ENCODE measurements around the gene NUP54. TPM values are rescaled to one million over a fixed set of nuclear protein-coding genes. Genes with fewer than 3 reads are reported as not detected.

The NUP54 gene
- total RNA-seq, 1 donor from 2014 or later = 43.4 TPM

DNA sequence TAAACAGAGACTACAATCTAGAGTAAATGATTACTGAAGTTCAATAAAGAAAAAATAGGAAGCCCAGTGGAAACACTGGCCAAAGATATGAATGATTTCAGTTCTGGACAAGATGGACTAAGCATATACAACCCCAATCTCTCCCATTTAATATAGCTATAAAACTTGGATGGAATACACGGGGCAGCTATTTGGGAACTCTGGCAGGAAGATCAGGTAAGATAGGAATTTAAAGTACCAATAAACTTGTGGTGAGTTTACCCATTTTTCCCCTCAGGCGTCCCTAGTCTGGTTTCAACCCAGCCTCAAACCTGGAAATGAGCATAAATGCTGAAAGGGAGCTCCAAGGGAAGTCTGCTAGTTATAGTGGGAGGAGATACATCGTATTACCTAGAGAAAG, 20.4 kb downstream of the NUP54 start:
- DNase-seq = no peak
- H3K4me1 Mint-ChIP-seq (ENCODE audit: low read depth, unreplicated experiment) = no peaks in the 10 kb centered on the region
- H3K27ac Mint-ChIP-seq (ENCODE audit: unreplicated experiment) = no peak overlapping the region
- H3K4me3 Mint-ChIP-seq (ENCODE audit: unreplicated experiment) = no peak overlapping the region
- no peaks in the 10 kb centered on the region for H3K36me3 Mint-ChIP-seq (ENCODE audit: unreplicated experiment)
- no peaks in the 10 kb centered on the region for H3K9me3 Mint-ChIP-seq (ENCODE audit: unreplicated experiment)
- TF ChIP-seq, protein P1, sequence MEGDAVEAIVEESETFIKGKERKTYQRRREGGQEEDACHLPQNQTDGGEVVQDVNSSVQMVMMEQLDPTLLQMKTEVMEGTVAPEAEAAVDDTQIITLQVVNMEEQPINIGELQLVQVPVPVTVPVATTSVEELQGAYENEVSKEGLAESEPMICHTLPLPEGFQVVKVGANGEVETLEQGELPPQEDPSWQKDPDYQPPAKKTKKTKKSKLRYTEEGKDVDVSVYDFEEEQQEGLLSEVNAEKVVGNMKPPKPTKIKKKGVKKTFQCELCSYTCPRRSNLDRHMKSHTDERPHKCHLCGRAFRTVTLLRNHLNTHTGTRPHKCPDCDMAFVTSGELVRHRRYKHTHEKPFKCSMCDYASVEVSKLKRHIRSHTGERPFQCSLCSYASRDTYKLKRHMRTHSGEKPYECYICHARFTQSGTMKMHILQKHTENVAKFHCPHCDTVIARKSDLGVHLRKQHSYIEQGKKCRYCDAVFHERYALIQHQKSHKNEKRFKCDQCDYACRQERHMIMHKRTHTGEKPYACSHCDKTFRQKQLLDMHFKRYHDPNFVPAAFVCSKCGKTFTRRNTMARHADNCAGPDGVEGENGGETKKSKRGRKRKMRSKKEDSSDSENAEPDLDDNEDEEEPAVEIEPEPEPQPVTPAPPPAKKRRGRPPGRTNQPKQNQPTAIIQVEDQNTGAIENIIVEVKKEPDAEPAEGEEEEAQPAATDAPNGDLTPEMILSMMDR (IDR thresholded peaks at IDR 0.05; ENCODE audit: partially characterized antibody, unreplicated experiment) = no peak
- no peaks in the 10 kb centered on the region for H3K27me3 Mint-ChIP-seq (ENCODE audit: unreplicated experiment)

DNA sequence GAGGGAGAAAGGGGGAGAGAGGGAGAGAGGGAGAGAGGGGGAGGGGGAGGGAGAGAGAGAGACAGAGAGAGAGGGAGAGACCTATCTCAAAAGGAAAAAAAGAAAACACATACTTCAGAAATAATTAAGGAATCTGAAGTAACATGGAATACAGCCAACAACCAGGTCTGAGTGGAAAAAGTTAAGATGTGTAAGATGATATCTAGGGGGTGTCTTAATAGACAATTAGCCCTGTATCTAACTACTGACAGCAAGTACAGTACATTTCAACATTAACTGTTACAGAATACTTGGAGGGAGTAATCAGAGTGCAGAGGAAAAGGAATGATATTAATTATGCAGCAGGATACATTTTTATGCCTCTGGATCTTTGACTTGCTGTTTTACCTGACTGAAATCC, 22.4 kb downstream of the NUP54 start:
- DNase-seq = no peak
- Mint-ChIP-seq H3K4me3 (ENCODE audit: unreplicated experiment) (no peak overlapping the region), H3K36me3 (ENCODE audit: unreplicated experiment) (no peaks in the 10 kb centered on the region), H3K9me3 (ENCODE audit: unreplicated experiment) (no peaks in the 10 kb centered on the region), H3K4me1 (ENCODE audit: low read depth, unreplicated experiment) (no peaks in the 10 kb centered on the region), H3K27me3 (ENCODE audit: unreplicated experiment) (no peaks in the 10 kb centered on the region), H3K27ac (ENCODE audit: unreplicated experiment) (no peak overlapping the region)
- TF ChIP-seq, protein P1 (IDR thresholded peaks at IDR 0.05; ENCODE audit: partially characterized antibody, unreplicated experiment) = no peak

DNA sequence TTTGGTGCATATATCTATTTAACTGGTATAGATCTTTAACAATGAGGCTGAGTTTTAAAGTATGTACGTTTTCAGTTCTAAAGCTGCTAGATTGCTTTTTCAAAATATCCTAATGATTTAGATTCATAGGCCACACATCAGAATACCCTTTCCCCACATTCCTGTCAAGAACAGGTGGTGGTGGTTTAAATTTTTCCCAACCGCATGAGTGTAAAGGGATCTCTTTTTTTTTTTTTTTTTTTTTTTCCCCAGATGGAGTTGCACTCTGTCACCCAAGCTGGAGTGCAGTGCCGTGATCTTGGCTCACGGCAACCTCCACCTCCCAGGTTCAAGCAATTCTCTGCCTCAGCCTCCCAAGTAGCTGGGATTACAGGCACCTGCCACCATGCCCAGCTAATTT, 28.0 kb downstream of the NUP54 start:
- Mint-ChIP-seq H3K9me3 (ENCODE audit: unreplicated experiment) (no peaks in the 10 kb centered on the region), H3K27ac (ENCODE audit: unreplicated experiment) (no peak overlapping the region), H3K4me3 (ENCODE audit: unreplicated experiment) (no peak overlapping the region), H3K36me3 (ENCODE audit: unreplicated experiment) (peaks cover 10% of the 10 kb centered on the region), H3K27me3 (ENCODE audit: unreplicated experiment) (peaks cover 2% of the 10 kb centered on the region), H3K4me1 (ENCODE audit: low read depth, unreplicated experiment) (no peaks in the 10 kb centered on the region)
- TF ChIP-seq, protein P1 (IDR thresholded peaks at IDR 0.05; ENCODE audit: partially characterized antibody, unreplicated experiment) = no peak
- no peak for DNase-seq

DNA sequence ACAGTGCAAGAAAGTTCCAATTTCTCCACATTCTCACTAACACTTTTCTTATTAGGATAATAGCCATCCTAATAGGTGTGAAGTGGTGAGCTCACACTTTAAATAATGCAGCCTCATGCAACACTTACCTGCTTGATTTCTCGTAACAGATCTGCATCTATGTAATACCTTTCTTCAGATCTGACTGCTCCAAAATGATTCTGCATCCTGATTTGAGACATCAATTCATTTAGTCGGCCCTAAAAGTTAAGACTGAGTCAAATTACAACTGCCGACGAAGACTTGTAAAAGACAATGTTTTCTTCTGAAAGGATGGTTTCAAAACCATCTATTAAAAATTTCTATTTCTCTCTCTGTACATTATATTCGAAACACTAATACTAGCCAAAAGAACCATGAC, 30.7 kb downstream of the NUP54 start:
- peaks cover 2% of the 10 kb centered on the region for H3K27me3 Mint-ChIP-seq (ENCODE audit: unreplicated experiment)
- no peaks in the 10 kb centered on the region for H3K4me1 Mint-ChIP-seq (ENCODE audit: low read depth, unreplicated experiment)
- no peak overlapping the region for H3K4me3 Mint-ChIP-seq (ENCODE audit: unreplicated experiment)
- no peaks in the 10 kb centered on the region for H3K9me3 Mint-ChIP-seq (ENCODE audit: unreplicated experiment)
- no peak for DNase-seq
- no peak overlapping the region for H3K27ac Mint-ChIP-seq (ENCODE audit: unreplicated experiment)
- TF ChIP-seq, protein P1 (IDR thresholded peaks at IDR 0.05; ENCODE audit: partially characterized antibody, unreplicated experiment) = no peak
- peaks cover 10% of the 10 kb centered on the region for H3K36me3 Mint-ChIP-seq (ENCODE audit: unreplicated experiment)

DNA sequence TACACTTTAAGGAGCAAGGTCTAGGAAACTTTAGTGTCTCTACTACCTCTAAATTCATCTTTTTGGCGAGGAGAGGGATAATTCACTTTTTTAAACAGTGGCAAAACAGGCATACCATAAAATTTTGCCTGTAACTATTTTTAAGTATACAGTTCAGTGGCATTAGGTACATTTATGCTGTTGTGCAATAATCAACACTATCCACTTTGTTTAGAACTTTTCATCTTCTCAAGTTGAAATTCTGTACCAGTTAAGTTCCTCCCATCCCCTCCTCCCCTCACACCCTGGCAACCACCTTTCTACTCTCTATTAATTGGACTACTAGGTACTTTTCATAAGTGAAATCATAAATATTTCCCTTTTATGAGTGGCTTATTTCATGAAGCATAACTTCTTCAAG, 31.4 kb downstream of the NUP54 start:
- H3K36me3 Mint-ChIP-seq (ENCODE audit: unreplicated experiment) = peaks cover 10% of the 10 kb centered on the region
- H3K27ac Mint-ChIP-seq (ENCODE audit: unreplicated experiment) = no peak overlapping the region
- TF ChIP-seq, protein P1 (IDR thresholded peaks at IDR 0.05; ENCODE audit: partially characterized antibody, unreplicated experiment) = no peak
- H3K9me3 Mint-ChIP-seq (ENCODE audit: unreplicated experiment) = no peaks in the 10 kb centered on the region
- H3K4me1 Mint-ChIP-seq (ENCODE audit: low read depth, unreplicated experiment) = no peaks in the 10 kb centered on the region
- no peak for DNase-seq
- H3K4me3 Mint-ChIP-seq (ENCODE audit: unreplicated experiment) = no peak overlapping the region
- H3K27me3 Mint-ChIP-seq (ENCODE audit: unreplicated experiment) = peaks cover 2% of the 10 kb centered on the region
